SH-SY5Y (cell line): ENCODE measurements around the gene PRKCZ.

Experiments
- GATA2 ChIP-seq: IDR thresholded peaks from 2 replicates; pipeline ENCODE4 v1.6.1; 2011; ENCODE audit warnings: mild to moderate bottlenecking, low read depth, low read length
- GATA3 ChIP-seq: IDR thresholded peaks from 2 replicates; pipeline ENCODE4 v1.6.1; 2011; ENCODE audit warnings: low read depth, mild to moderate bottlenecking, low read length, moderate library complexity

Gene PRKCZ

GRCh38 chr1:2202843-2203601, 152.8 kb downstream of the PRKCZ start:
- TF ChIP-seq GATA2, result no peak
- TF ChIP-seq GATA3, result no peak

- no peak for TF ChIP-seq GATA2
- no peak for TF ChIP-seq GATA3
Observed at GRCh38 chr1:2203671-2204414, 153.6 kb downstream of the PRKCZ start.

DNA sequence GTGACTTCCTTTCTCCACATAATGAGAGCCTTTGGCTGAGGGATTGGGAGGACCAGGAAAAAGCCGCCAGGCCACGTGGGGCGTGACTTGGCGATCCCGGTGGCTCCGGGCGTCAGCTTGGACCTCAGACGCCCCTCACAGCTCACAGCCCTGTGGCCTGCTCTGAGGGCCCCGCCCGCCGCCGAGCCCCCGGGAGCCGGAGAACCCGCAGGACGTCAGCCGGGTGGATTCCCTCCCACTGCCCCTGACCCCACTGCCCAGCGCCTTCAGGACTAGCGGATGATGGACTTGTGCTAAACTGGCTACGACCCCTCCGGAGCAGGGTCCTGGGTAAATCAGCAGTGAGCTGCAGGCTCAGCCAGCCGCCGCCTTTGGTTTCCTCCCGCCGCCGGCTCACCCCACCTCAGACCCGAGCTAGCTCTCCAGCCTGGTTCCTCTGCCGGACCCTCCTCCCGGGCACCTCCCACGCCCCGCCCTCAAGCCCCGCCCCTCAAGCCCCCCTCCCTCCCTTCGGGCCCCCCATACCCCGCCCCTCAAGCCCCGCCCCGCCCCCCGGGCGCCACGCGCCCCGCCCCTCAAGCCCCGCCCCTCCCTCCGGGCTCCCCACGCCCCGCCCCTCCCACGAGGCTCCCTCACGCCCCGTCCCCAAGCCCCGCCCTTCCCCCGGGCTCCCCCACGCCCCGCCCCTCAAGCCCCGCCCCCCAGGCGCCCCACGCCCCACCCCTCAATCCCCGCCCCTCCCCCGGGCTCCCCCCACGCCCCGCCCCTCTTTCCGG, 154.4 kb downstream of the PRKCZ start:
- no peak for TF ChIP-seq GATA2
- no peak for TF ChIP-seq GATA3

DNA sequence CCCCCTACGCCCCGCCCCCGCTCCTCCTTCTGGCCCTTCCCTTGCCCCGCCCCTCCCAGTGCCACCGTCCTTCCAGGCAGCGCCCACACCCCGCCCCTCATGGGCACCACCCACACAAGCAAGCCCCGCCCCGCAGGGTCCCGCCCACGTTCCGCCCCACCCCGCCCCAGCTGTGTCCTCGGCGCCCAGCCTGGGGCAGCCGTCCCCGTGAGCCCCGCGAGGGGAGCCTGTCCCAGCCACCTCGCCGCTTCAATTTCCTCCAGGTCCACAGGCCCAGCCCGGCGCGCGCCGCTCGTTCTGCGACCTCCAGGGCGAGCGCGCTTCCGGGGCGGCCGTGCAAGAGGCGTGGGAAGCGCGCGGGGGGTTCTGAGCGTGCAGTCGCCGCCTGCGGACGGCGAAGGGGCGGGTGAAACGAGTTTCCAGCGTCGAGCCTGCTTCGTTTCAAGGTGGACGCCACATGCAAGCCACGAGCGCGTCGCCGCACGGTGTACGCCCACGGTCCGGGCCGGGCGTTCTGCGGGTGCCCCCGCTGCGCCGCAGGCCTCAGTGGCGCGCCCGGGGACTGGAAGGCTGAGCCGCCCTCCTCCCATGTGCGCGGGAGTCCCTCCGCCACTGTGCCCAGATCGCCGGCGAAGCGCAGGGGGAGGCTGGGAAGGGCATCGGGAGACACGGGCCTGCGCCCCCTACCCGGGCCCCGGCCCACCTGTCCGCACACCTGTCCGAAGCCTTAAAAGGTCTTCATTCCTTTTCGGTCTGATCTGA, 155.2 kb downstream of the PRKCZ start:
- TF ChIP-seq GATA3 (no peak), GATA2 (no peak)

- TF ChIP-seq GATA3, result no peak
- TF ChIP-seq GATA2, result no peak
Observed at GRCh38 chr1:2206813-2207487, 156.7 kb downstream of the PRKCZ start.

GRCh38 chr1:2208309-2209239, 158.4 kb downstream of the PRKCZ start:
- TF ChIP-seq GATA2 (no peak), GATA3 (no peak)

DNA sequence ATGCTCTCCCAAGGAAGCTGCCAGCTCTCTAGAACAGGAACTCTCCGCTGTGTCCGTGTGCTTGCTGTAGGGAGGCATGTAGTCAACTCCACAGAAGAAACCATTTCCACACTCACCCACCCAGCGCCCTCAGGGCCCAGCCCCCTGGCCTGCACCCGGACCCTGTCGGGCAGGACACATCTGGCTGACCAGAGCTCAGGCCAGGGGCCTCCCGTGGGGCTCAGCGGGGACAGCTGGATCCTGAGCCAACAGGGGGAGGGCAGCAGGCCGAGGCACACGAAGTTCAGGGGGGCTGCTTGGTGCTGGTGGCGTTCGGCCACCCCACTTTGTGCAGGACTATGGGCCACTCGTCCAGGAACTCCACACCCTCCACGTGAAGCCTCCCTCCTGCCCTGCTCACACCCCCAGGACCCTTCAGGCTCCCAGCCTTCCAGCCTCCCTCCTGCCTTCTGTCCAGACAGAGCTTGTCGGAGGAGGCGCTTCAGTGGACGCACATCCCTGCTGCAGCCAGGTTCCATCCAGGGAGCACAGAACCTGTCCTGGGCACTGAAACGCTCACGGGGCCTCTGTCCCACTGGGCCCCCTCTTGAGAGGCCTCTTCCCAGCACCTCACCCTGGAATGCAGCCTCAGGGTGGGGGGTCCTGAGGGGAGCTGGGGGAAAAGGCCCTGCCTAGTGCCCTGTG, 159.3 kb downstream of the PRKCZ start:
- TF ChIP-seq GATA2 (no peak), GATA3 (no peak)

- TF ChIP-seq GATA2 (no peak), GATA3 (no peak)
Observed at GRCh38 chr1:2210084-2210653, 160.0 kb downstream of the PRKCZ start.

DNA sequence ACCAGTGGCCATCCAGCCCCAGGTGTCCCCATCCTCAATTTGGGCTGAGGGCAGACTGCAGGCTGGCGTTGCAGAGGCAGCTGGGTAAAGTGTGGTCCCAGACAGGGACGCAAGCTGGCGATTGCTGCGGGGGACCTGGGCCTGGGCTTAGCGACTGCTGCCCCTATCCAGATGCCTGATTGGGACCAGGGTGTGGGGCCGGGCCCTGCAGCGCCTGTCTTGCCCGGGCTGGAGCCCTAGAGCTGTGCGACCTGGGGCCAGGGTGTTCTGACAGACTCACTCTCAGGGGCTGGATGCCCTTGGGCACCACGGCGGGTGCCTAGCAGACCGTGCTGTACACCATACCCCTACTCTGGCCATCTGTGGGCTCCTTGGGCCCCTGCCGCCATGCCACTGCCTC, 160.6 kb downstream of the PRKCZ start:
- TF ChIP-seq GATA2, result no peak
- TF ChIP-seq GATA3, result no peak

DNA sequence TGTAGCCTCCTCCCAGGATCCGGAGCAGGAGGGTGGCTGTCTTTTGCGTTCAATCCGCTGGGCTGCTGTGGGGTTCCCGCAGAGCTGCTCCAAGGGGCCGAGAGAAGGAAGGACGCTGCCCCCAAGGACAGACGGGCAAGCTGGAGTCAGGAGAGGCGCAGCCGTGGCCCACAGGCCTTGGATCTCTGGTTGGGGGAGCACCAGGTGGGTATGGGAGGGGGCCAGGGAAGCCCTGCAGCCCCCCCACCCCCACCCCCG, 162.0 kb downstream of the PRKCZ start:
- TF ChIP-seq GATA3, result no peak

GRCh38 chr1:2212532-2213491, 162.6 kb downstream of the PRKCZ start:
- TF ChIP-seq GATA3 (no peak), GATA2 (no peak)
